NCI-H2107 treated with DMSO at 0.1 percent for 48 hours (cell line): ENCODE measurements around the gene CCDC182.

Experiments used
- DNase-seq: peaks from one replicate; lab custom pipeline; 2025; ENCODE audit not compliant: unreplicated experiment; lab: John Stamatoyannopoulos, UW

The CCDC182 gene

DNA sequence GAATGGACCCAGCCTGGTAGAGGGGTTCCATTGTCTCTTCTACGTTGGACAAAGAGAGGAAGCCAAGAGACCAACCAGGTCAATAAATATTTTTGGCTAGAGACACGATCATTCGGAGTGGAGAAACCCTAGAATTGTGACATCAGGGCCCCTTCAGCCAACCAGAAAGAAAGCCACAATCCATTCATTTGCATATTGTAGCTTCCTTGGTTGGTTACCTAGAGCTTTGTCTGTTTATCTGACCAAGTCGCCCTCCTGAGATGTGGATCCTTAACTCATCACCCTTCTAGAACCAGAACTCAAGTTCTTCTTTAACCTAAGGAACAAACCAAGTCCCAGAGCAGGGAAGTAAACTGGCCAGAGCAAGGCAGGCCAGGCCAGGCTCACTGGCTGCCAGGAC lies at the start of gene CCDC182:
TSS of gene CCDC182 (minus strand) at position 58 of the 400 bp plus-strand sequence. CDS start at position 31, 27 bp downstream.
- DNase-seq: no peak

DNA sequence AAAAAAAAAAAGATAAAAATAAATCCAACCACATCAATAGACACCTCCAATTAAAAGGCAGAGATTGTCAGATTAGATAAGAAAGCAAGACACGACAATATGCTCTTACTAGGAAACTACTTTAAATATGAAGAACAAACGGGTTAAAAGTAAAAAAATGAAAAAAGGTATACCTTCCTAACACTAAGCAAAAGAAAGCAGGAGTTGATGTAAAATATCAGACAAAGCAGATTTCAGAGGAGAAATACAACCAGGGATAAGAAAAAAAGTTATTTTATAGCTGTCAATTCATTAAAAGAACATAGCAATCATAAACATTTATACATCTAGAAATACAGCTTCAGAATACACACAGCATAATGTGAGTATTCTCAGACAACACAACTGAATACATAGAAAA lies 49.7 kb upstream of the CCDC182 start:
- DNase-seq: no peak

DNA sequence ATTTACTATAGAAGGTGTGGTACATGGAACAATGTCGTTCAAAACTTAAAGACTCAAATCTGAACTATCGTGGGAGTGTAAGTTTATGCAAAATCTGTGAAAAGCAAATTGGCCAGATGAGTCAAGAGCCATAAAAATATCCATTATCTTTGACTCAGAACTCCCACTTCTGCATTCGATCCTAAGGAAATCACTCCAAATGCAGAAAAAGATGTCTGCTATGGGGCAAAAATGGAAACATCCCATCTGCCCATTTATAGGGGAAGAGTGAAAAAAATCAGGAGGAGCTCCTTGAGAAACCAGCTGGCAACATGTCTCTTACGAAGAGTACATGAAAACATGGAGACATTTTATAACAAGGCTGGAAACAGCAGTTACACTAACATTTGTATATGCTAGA lies 43.6 kb upstream of the CCDC182 start:
- no peak for DNase-seq

DNA sequence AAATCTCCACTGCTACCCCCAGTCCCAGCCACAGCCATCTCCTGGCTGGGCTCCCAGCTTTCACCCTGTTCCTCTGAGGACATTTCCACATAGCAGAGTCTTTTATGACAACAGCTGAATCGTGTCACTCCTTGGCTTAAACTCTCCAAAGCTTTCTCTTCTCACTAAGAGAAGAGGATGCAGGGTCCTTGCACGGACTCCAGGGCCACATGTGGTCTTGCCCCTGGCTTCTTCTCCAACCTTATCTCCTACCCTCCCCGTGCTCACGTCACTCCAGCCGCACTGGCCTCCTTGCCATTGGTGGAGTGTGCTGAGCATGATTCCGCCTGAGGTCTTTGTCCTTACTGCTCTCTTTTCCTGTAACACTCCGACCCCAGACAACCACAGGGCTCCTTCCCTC lies 39.9 kb upstream of the CCDC182 start:
- DNase-seq: no peak

DNA sequence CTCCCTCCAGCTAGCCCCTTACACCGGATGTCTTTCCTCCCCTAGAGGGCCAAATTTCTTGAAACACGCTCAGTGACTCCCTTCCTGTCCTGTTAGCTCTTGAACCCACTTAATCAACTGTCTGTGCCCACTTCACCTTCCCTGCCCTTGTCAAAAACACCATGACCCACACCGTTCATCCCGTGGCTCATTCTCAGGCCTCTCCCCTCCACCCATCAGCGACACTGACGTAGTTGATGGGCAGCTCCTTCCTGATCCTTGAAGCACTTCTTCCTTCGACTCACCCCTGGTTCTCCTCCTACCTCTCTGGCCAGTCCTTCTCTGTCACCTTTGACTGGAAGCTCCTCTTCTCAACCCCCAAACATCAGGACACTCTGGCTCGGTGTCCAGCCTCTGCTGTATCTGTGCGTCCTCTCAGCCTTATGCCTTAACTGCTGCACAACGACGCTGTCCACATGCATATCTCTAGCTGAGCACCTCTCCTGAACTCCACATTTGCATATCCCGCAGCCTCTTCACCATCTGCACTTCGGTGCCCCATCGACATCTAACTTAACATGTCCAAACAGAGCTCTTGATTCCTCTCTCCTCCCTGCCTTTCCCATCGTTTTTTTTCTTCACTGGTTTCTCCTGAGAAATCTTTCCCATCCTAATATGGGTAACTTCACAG lies 39.3 kb upstream of the CCDC182 start:
- DNase-seq: no peak

DNA sequence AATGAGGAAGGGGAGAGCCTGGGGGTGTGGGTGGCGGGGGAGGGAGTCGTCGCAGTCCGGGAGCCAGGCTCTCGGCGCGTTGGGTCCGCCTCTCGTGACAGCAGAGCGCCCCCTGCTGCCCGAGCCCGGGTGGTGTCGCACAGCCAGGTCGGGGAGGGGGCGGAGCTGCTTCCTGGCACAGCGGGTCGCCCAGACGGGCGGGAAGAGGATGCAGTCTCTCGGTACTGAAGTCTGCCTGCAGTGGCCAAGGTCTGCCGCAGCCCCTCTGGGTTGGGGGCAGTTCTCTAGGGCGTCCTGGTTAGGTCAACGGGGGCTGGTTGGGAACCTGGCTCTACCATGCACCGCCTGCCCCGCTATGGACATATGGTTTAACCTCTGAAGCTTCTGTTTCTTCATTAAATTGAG lies 38.2 kb upstream of the CCDC182 start:
- peak; percentile 35 for DNase-seq

DNA sequence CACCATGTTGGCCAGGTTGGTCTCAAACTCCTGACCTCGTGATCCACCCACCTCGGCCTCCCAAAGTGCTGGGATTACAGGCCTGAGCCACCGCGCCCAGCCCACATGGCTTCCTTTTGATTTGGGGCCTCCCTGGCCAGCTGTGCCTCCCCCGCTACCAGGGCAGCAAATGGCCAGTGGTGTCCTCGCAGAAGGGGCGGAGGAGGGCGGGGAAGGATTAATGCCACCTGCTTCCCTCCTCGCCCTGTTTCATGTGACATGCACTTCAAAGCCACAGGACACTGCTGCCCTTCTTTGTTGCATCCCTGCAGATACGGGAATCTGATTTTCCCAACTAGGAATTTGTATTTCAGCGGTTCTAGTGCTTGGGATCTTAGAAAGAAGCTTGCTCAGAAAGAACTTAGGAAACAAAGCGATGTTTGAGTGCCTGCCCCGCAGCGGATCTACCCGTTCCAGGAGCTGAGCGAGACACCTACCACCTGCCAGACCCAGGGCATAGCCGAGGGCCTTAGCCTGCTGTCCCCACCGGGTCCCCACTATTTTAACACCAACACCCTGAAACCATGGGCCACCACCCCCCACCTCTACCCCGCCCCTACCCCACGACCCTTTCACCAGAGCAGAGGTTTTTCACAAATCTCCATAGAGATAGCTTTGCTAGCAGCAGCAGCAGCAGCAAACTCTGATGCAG lies 37.7 kb upstream of the CCDC182 start:
- DNase-seq: no peak

DNA sequence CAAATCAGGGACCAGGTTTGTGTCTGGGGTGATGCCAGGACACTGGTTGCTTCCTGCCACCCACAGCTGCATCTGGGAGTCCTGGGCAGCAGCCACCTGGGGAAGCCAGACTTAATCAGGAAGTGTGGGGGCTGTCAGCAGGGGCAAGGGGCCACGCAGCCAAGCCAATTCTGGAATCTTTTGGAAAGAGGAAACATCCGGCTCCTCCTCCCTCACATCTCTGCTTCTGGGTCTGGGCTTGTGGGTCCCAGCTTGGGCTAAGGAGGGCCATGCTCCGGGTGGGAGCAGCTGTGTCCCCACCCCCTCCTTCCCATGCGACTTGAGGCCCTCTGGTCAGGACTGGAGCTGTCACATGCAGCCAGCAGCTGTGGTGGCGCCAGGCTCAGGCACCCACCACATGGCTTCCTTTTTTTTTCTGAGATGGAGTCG lies 37.0 kb upstream of the CCDC182 start:
- no peak for DNase-seq

DNA sequence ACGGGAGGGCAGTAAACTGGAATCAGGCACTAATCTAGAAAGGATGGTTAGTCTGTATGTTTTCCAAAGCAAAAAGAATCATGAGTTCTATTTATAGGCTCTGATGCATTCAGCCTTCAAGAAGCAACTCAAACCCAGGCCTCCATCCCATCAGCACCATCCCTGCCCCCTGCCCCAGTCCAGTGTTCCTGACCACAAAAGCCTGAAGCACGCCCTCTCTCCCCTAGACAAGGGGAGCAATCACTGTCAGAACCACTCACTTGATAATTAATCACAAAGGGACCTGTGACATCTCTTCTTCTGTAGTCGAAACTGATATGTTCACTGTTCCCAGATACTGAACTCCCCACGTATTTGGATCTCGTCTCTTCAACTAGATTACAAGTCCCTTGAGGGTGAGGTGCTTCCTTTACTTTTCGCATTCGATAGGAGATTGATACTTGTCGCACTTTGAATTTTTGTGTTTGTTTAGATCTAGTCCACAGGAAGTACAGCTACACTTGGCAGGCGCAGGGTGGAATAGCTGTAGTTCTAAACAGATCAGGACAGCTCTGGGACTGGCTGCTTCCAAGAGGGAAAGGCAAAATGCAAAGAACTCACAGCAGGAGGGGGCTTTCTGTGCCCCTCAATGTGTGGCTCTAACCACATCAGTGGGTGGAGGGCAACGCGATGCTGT lies 36.4 kb upstream of the CCDC182 start:
- DNase-seq: no peak

DNA sequence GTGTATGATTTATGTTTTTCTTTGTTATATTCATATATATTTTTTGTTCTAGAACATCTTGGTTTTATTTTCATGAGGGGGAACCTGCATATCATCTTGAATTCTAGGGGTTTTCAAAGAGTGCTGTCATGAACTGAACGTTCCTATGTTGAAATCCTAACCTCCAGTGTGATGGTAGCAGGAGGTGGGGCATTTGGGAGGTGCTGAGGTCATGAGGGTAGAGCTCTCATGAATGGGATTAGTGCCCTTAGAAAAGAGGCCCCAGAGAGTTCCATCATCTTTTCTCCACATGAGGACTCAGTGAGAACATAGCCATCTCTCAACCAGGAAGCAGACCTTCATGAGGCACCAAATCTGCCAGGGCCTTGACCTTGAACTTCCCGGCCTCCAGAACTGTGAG lies 34.6 kb upstream of the CCDC182 start:
- no peak for DNase-seq

DNA sequence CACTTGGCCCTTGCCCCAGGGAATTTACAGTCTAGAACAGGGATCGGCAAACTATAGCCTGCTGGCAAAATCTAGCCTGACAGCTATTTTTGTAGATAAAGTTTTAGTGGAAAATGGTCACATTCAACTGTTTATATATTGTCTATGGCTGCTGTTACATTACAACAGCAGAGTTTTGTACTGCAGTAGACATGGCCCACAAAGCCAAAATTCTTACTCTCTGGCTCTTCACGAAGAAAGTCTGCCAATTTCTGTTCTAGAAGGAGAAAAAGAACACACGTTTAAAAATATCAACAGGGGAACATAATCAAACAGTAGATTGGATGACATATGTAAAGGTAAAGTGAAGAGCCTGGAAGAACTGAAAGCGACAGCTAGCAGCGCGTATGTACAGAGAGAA lies 33.2 kb upstream of the CCDC182 start:
- DNase-seq: no peak

DNA sequence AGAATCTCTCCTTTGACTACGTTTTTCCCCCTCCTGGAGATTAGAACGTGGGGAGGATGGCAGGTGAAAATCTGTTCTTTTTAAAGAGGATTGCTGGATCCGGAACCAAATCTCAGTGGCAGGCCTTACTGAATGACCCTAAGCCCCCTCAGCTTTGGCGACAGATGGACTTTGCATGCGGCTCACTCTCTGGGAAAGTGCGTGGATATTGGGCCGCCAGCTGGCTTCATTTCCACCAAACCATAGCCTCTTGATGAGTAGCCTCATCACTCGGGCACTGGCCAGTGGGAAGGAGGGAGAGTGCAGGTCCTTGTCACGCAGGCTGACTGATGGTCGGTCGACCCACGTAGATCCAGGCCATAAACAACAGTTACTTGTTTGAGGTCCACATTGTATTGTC lies 31.3 kb upstream of the CCDC182 start:
- no peak for DNase-seq

DNA sequence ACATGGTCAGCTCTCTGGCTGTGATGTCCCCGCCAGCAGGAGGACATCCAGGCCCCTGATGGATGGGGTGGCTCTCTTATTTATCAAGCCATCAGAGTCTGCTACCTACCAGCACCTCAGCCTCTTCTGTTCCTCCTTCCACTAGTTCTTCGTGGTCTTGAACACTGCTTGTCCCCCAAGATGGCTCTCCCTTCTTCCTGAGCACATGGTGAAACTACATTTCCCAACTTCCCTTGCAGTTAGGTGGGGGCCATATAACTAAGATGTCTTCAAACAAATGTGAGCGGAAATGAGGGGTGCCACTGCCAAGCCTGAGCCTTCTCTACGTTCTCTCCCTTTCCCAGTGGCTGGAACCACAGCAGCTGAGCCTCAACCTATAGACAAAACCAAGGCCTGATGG lies 29.8 kb upstream of the CCDC182 start:
- DNase-seq: no peak

DNA sequence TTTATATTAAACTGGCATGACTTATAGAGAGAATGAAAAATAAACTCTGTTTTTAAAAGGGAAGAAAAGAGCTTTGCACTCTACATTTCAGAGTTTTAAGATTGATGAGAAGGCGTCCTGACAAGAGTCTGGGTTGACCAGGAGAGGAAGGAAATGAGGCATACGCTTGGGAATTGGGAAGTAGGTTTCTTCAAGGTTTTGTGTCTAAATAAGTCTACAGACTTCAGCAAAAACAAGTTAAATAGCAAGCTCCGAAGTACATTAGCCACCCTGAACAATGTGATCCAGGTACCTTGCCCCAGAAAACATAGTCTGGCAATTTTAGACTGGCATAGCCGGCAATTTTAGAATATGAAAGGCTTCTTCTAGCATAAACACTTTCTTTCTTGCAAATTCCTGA lies 28.5 kb upstream of the CCDC182 start:
- DNase-seq: no peak

DNA sequence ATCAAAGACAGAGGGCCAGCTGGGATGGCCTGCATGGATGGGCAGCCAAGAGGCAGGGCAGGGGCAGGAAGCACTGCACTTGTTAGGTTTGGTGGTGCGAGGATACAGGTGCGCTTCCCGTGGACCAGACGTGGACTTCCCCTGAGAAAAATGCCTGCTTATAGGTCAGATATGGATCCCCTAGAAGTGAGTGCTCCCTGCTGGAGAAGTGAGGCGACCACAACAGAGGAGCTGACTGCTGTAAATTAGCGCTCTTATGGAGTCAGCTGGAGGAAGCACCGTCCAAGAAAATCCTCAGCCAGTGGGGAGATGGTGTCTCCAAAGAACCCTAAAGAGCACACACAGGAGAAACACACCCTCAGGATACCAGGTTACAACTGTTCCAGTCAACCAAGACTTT lies 27.7 kb upstream of the CCDC182 start:
- DNase-seq: no peak

DNA sequence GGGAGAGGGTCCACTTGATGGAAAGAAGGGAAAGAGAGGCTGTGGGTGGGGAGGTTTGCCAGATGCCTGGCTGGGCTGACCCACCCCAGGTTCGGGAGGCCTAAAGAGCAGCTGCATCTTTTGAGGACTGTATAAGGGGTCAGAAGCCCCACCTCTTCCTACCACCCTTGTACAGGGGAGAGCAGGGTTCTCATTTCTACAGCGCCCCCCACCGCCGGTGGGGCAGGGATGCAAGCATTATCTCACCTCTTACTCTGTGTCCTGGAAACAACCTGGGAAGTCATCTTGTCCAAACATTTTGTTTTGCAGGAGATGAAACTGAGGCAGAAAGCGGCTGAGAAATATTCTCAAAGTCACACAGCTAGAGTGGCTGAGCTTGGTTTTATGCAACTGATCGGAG lies 22.5 kb upstream of the CCDC182 start:
- no peak for DNase-seq

DNA sequence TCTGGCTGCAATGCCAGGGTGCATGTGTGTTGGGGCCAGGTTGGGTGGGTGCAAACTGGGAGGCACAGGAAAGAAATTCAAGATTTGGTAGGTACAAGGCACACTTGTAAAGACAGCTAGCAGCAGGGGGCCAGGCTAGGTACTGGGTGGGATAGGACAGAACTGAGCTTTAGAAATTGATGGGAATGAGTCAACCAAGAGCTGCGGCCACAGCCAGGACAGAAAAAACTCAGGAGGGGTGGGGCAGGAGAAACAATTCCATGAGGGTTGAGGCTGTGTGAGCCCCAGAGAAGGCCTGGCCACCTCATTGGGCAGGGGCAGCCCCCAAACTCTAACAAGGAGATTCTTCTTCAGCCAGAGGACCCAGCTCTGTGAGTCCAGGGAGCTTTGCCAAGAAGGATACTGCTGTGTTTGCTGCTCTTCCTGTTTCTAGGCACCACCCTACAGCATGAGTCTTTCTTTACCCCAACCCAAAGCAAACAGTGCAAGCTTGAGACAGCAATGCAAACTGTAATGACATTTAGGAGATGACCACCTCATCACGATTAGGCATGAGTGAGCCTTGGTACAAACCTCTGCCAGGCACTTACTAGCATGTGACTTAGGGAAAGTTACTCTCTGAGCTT lies 21.3 kb upstream of the CCDC182 start:
- DNase-seq: no peak

DNA sequence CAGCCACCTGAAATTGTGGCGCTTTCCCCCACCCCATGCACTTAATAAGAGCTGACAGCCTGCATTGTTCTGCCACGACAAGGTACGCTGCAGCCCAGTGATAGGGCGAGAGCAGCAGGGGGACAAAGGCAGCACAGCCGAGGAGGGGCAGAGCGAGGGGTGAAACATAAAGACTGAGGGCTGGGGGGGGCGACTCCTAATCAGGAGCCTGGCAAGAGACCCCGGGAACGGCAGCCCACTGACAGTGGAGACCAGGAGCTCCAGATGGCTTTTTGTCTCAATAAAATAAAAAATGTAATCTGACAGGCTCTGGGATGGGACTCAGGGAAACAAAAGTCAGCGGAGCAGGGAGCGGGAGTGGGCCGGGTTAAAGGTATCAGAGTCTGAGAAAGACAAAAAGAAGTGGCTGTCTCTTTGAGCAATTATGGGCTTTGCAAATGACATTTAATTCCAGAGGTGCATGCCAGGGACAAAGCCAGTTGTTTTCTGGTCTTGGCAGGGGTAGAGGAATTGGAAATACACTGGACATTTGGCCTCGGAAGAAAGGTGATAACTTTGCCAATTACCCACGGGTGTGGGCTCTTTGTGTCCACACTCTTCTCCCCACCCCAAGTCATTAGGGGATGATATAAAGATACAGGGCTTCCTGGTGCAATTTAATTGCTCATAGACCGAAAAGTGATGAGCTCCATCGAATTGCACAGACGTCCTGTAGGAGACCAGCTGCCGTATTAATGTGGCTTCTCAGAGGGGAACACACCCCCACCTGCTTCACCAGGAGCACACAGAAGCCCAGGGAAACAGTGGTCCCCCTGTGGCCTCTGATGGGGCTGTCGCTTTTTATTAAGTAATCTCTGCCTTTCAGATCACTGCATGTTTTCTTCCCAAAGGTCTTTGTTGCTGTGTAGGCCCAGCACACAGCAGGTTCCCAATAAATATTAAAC lies 17.6 kb upstream of the CCDC182 start:
- DNase-seq: no peak

DNA sequence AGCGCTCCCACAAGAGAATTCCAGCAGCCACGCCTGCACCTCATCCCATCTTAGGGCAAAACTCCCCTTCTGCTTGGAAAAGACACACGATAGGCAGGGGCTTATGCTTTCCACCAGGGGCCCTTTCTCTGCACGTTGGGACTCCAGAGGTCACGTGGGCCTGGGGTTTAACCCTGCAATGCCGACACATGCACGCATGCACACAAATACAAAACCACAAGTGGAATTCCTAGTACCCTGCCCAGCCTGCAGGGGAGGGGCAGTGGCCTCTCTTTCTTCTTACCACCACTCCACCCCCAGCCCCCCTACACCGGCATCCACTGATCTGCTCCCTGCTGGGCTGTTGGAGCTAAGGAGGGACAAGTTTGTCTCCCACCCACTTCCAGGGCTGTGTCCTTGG lies 16.8 kb upstream of the CCDC182 start:
- no peak for DNase-seq

DNA sequence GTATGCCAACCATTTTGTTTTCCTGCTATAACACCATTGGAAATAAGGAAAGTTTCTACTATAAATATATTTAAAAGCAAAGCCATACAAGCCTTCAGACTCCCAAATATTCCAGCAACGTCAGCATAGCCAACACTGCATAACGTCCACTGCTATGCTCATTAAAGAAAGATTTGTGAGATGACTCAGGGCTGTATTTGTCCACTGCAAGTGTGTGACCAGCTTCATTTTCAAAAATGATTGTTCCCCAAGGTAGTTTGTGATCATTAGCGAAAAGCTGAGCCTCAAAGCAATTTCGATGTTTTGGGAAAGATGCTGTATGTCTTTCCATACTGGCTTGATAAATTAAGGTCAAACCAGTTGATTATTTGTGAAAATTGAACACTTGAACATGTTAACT lies 14.9 kb upstream of the CCDC182 start:
- DNase-seq: no peak

DNA sequence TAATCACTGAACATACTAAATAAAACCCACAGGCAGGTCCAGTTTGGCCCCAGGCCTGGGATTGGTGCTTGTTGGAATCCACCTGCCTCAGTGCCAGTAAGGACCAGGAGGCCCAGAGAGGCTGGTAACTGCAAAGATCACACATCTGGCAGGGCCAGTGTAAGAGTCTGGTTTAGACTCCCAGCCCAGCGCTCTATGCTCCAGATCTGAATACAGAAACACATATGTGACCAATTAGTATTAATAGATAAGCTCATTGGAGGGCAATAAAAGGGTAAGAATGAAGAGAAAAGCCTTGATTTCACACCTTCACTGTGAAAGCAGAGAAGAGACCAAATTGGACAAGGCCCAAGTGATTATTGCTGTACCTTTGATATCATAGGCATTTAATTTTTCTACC lies 13.6 kb upstream of the CCDC182 start:
- DNase-seq: no peak
